Measurements from ENCODE around the gene ZNF710.

The ZNF710 gene

DNA sequence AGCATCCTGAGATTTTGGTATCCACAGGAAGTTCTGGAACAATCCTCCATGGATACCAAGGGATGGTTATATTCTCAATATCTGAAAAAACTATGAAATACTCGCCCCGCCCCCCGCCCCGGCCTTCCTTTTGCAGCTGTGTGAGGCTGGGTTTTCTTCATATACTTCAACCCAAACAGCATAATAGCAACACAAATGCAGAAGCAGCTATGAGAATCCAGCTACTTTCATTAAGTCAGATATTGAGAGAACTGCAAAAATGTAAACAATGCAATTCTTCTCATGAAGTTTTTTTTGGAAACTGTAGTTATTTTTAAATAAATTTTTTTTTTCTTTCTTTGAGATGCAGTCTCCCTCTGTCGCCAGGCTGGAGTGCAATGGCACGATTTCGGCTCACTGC, 112.0 kb downstream of the ZNF710 start:
- Histone ChIP-seq H3K4me1 (peaks cover 0 to 8% (median 0%) of the 10 kb centered on the region in 10 experiments; a peak in 6 of 20 replicates), H3K9me3 (replicated peaks in 1 of 11) (peaks cover 24 to 33% (median 27%) of the 10 kb centered on the region in 11 experiments), H3K9ac (no peak overlapping the region), H3K36me3 (peaks cover 0 to 5% (median 0%) of the 10 kb centered on the region in 11 experiments; a peak in 3 of 22 replicates), H3K27me3 (no peaks in the 10 kb centered on the region), H3K4me3 (no peak overlapping the region), H4K20me1 (no peaks in the 10 kb centered on the region), H3K27ac (no peak overlapping the region), H3K4me2 (no peak overlapping the region)
- TF ChIP-seq Cebpa-rat (IDR thresholded peaks at IDR 0.05), result no peak

DNA sequence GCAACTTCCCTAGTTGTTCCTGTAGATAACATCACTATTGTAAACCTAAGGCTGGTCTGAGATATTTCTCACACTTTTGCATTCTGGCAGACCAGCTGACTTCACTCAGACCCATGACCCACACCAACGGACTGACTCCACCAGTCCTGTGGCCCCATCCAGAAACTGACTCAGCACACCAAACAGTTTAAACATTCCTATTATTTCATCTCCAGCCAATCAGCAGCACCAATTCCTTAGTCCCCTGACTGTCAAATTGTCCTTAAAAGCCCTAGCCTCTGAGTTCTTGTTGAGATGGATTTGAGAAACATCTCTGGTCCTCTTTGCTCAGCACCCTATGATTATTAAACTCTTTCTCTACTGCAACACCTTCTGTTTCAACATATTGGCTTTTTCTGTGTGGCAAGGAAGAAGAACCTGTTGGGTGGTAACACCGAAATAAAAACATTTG, 113.4 kb downstream of the ZNF710 start:
- no peak overlapping the region for H3K4me2 ChIP-seq
- H3K9ac ChIP-seq, result no peak overlapping the region
- H3K4me1 ChIP-seq, result peaks cover 0 to 8% (median 0%) of the 10 kb centered on the region in 10 experiments; a peak in 6 of 20 replicates
- no peak overlapping the region for H3K4me3 ChIP-seq
- H3K27ac ChIP-seq, result no peak overlapping the region
- TF ChIP-seq Cebpa-rat (IDR thresholded peaks at IDR 0.05), result no peak
- no peaks in the 10 kb centered on the region for H4K20me1 ChIP-seq
- peaks cover 24 to 33% (median 27%) of the 10 kb centered on the region in 11 experiments for H3K9me3 ChIP-seq (replicated peaks in 1 of 11)
- peaks cover 0 to 5% (median 0%) of the 10 kb centered on the region in 11 experiments; a peak in 3 of 22 replicates for H3K36me3 ChIP-seq
- H3K27me3 ChIP-seq, result no peaks in the 10 kb centered on the region

DNA sequence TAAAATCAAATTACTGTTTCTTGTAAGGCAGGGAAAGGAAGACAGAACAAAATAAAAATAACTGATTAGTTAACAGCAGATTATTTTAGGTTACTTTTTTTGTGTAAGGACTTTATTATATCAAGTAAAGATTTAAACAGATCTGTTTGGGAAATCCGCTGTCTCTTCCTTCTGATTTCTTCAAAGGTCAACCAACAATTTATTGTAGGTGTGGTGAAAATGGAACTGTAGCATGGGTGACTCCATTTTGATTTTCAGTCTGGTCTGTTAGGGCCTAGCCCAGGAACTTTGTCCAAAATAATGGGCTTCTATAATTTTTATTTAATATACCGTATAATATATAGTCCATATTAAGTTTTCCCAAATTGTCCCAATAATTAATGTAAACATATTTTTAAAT, 114.7 kb downstream of the ZNF710 start:
- peaks cover 24 to 33% (median 27%) of the 10 kb centered on the region in 11 experiments for H3K9me3 ChIP-seq (replicated peaks in 1 of 11)
- no peak for TF ChIP-seq Cebpa-rat (IDR thresholded peaks at IDR 0.05)

DNA sequence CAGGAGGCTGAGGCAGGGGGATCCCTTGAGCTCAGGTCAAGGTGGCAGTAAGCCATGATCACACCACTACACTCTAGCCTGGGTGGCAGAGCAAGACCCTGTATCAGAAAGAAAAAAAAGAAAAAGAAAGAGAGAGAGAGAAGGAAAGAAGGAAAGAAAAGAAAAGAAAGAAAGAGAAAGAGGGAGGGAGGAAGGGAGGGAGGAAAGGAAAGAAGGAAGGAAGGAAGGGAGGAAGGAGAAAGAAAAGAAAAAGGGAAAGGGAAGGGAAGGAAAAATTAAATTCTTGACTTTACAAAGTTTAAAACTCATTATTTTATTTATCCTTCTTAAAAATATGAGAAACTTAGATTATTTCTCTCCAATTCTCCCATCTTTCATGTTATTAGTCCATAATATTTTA, 118.2 kb downstream of the ZNF710 start:
- Histone ChIP-seq H3K27ac (no peak overlapping the region), H3K4me1 (no peaks in the 10 kb centered on the region), H3K9me3 (replicated peaks in 1 of 11) (peaks cover 12 to 22% (median 15%) of the 10 kb centered on the region in 11 experiments), H3K27me3 (no peaks in the 10 kb centered on the region), H4K20me1 (no peaks in the 10 kb centered on the region), H3K36me3 (peaks cover 0 to 3% (median 0%) of the 10 kb centered on the region in 11 experiments; a peak in 3 of 22 replicates), H3K4me3 (no peak overlapping the region), H3K4me2 (no peak overlapping the region), H3K9ac (no peak overlapping the region)
- TF ChIP-seq Cebpa-rat (IDR thresholded peaks at IDR 0.05), result no peak

More for the DNA sequence above, 114.7 kb downstream of the ZNF710 start:
- Histone ChIP-seq H3K4me3 (no peak overlapping the region), H3K4me1 (no peaks in the 10 kb centered on the region), H3K36me3 (peaks cover 0 to 5% (median 0%) of the 10 kb centered on the region in 11 experiments; a peak in 3 of 22 replicates), H3K9ac (no peak overlapping the region), H3K27ac (no peak overlapping the region), H3K4me2 (no peak overlapping the region), H3K27me3 (no peaks in the 10 kb centered on the region), H4K20me1 (no peaks in the 10 kb centered on the region)

DNA sequence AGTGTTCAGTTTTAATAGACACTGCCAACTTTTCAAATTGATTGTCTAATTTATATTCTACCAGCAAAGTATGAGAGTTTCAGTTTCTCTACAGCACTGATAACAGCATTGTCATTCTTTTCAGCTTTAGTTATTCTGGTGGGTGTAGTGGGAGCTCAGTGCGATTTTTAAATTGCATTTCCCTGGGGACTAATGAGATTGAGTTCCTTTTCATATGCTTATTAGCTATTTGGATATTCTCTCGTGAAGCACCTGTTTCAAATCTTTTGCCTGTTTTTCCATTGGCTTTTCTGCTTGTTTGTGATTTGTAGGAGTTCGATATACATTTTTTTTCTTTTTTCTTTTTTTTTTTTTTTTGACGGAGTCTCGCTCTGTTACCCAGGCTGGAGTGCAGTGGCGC, 120.0 kb downstream of the ZNF710 start:
- H3K4me1 ChIP-seq, result no peaks in the 10 kb centered on the region
- TF ChIP-seq Cebpa-rat (IDR thresholded peaks at IDR 0.05), result no peak
- peaks cover 0 to 5% (median 0%) of the 10 kb centered on the region in 11 experiments; a peak in 3 of 22 replicates for H3K9me3 ChIP-seq (replicated peaks in 1 of 11)
- no peak overlapping the region for H3K27ac ChIP-seq
- no peaks in the 10 kb centered on the region; a peak in 1 of 22 replicates for H3K36me3 ChIP-seq
- H3K27me3 ChIP-seq, result no peaks in the 10 kb centered on the region
- H3K9ac ChIP-seq, result no peak overlapping the region
- no peaks in the 10 kb centered on the region for H4K20me1 ChIP-seq
- no peak overlapping the region for H3K4me2 ChIP-seq
- H3K4me3 ChIP-seq, result no peak overlapping the region

DNA sequence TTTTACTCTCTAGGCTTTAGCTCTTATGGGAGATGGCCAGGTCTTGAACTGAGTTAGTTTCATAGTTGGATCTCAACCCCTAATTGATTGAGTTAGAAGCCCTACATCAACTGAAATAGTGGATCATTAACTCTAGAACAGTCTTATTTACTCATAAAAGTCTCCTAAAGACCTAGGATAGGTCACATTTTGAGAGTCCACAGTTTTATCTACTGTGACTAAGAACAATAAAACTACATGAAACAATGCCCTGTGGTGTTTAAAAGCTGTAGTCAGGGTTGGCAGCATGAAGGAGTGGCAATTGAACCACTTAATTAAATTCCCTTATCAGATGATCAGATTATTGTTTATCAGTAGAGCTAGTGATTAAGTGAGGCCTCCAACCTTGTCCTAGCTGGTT, 123.4 kb downstream of the ZNF710 start:
- Histone ChIP-seq H3K4me1 (peaks cover 0 to 3% (median 2%) of the 10 kb centered on the region in 10 experiments; a peak in 13 of 20 replicates), H3K27me3 (no peaks in the 10 kb centered on the region), H3K27ac (no peak overlapping the region), H3K9me3 (replicated peaks in 1 of 11) (no peaks in the 10 kb centered on the region), H3K4me2 (no peak overlapping the region), H4K20me1 (no peaks in the 10 kb centered on the region), H3K4me3 (no peak overlapping the region), H3K36me3 (no peaks in the 10 kb centered on the region), H3K9ac (no peak overlapping the region)
- TF ChIP-seq Cebpa-rat (IDR thresholded peaks at IDR 0.05), result no peak

DNA sequence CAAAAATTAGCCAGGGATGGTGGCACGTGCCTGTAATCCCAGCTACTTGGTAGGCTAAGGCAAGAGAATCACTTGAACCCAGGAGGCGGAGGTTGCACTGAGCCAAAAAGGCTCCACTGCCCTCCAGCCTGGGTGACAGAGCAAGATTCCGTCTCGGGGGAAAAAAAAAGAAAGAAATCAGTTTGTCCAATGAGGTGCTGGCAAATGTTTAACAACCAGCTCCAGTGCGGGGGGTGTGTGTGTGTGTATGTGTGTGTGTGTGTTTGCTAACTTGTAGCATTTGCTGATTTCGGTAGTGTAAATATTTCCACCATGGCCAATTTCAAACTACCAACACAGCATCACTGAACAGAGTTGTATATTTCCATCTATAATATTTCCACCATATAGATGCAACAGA, 124.9 kb downstream of the ZNF710 start:
- H3K36me3 ChIP-seq, result no peaks in the 10 kb centered on the region
- TF ChIP-seq Cebpa-rat (IDR thresholded peaks at IDR 0.05), result no peak
- H3K4me3 ChIP-seq, result no peak overlapping the region
- H3K27me3 ChIP-seq, result no peaks in the 10 kb centered on the region
- no peak overlapping the region for H3K4me2 ChIP-seq
- H3K27ac ChIP-seq, result no peak overlapping the region
- H3K9me3 ChIP-seq (replicated peaks in 1 of 11), result no peaks in the 10 kb centered on the region
- H4K20me1 ChIP-seq, result no peaks in the 10 kb centered on the region
- no peak overlapping the region for H3K9ac ChIP-seq
- H3K4me1 ChIP-seq, result peaks cover 5 to 18% (median 17%) of the 10 kb centered on the region in 10 experiments

DNA sequence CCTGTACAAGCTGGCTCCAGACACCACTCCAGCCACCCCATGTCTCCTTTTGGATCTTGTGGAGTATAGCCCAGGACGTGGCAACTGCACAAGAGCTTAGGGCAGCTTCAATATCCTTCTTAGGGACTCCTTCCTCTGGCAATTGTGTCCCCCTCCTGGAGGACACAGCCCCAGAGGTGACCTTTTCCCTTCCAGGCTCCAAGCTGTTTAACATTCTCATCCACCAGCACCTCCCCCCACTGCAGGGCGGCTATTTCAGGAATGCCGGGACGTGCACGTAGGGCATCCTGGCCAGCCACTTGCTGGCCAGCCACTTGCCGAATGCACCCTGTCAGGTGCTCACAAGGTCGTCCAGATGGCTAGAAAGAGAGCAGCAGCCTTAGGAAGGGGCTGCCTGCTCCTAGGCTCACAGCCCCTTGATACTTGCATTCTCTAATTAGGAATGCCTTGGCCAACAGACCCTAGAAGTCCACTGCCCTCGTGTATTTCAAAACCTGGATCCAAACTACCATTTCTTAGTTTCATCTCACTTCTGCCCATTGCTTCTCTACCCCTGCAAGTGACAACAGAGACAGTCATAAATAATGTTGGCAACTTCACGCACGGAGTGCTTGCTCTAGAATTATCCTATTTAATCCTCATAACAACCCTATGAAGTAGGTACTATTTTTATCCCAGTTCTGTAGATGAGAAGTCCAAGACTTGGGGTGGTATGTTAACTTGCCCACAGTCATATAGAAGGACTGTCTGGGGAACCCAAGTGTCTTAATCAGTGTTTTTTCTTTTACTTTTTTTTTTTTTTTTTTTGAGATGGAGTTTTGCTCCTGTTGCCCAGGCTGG, 125.7 kb downstream of the ZNF710 start:
- Histone ChIP-seq H3K27me3 (no peaks in the 10 kb centered on the region), H3K36me3 (no peaks in the 10 kb centered on the region), H3K4me2 (no peak overlapping the region), H3K4me3 (no peak overlapping the region), H4K20me1 (no peaks in the 10 kb centered on the region), H3K4me1 (peaks cover 13 to 26% (median 25%) of the 10 kb centered on the region in 10 experiments), H3K27ac (no peak overlapping the region), H3K9ac (no peak overlapping the region), H3K9me3 (replicated peaks in 1 of 11) (peaks cover 0 to 1% (median 0%) of the 10 kb centered on the region in 11 experiments; a peak in 1 of 22 replicates)
- TF ChIP-seq Cebpa-rat (IDR thresholded peaks at IDR 0.05), result no peak

DNA sequence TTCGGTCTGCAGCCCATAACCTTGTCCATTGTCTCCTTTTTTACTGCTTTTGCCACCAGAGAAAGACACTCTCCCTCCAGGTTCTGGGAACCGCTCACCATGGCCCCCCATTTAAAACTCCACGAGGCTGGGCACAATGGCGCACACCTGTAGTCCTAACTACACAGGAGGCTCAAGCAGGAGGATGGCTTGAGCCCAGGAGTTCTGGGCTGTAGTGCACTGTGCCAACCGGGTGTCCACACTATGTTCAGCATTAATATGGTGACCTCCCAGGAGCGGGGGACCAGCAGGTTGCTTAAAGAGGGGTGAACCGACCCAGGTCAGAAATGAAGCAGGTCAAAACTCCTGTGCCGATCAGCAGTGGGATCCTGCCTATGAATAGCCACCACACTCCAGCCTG, 129.2 kb downstream of the ZNF710 start:
- Histone ChIP-seq H4K20me1 (no peaks in the 10 kb centered on the region), H3K27me3 (no peaks in the 10 kb centered on the region; a peak in 1 of 22 replicates), H3K36me3 (no peaks in the 10 kb centered on the region), H3K4me2 (peak overlapping the region; percentile 0 to 80 (median 52); a peak in 20 of 22 replicates), H3K9me3 (replicated peaks in 1 of 11) (peaks cover 0 to 7% (median 0%) of the 10 kb centered on the region in 11 experiments; a peak in 3 of 22 replicates), H3K4me1 (peaks cover 15 to 34% (median 31%) of the 10 kb centered on the region in 10 experiments), H3K9ac (no peak overlapping the region), H3K4me3 (no peak overlapping the region), H3K27ac (peak overlapping the region in 2 of 11 experiments; percentile 33 to 40; a peak in 2 of 22 replicates)
- TF ChIP-seq Cebpa-rat (IDR thresholded peaks at IDR 0.05), result no peak

Measured in BLaER1 treated with 17β-estradiol and CSF1 and Interleukin-3, amounts not matched to agents 10 nM and 100 nM (cell line).